NCI-H774 (cell line): ENCODE data around the gene PRDX5.

Source experiments
- DNase-seq: peaks from one replicate; lab custom pipeline; 2025; lab: John Stamatoyannopoulos, UW

PRDX5 gene

DNA sequence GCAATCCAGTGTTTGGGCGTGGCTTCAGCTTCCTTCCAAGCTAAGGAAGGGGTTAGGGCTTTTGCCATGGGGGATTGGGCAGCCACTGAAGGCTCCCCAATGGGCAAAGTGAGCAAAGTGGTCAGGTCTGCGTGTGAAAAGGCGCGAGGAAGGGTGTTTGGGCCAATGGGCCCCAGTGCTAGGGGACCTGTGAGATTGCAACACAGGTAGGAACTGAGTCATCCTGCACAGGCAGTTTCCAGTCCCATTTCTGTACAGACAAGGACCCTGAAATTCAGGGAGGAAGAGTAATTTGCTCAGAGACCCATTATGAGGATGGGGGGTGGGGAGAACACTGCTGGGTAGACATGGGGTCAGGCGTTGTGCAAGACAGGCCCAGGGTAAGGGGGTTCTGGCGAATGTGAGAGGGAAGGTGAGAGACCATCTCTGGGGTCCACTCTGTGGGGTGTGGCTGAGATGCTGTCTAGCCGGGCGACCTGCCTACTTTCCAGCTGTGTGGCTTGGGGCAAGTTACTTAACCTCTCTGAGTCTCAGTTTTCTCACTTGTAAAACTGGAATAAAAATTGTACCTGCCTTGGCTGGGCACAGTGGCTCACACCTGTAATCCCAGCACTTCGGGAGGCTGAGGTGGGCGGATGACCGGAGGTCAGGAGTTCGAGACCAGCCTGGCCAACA lies 29.4 kb downstream of the PRDX5 start:
- DNase-seq = no peak

DNA sequence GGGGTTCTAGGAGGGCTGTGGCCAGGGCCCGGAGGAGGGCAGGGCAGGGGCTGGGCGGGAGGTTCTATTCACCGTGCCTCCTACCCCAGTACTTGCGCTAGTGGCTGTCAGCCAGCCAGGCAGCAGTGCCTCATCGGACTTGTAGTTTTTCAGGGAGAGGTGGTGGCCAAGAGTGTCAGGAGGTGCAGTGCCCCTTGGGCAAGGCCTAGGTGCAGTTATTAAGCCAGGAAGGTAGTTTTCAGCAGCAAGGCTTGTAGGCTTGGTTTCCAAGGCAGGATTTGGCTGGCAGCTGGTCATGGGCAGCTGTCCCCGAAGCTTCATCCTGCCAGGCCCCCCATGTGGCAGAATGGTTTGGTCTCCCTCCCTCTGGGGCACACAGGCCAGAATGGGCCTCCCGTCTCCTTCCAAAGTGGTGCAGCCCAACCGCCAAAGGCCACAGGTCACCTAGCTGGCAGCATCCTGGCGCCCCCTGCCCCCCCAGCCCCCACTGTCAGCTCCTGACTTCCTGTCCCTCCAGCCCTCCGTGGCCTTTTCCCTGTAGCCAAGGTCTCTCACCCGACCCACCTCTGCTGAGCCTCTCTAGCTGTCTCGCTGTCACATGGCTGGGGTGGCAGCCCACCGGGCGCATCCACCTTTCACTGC lies 30.6 kb downstream of the PRDX5 start:
- no peak for DNase-seq

DNA sequence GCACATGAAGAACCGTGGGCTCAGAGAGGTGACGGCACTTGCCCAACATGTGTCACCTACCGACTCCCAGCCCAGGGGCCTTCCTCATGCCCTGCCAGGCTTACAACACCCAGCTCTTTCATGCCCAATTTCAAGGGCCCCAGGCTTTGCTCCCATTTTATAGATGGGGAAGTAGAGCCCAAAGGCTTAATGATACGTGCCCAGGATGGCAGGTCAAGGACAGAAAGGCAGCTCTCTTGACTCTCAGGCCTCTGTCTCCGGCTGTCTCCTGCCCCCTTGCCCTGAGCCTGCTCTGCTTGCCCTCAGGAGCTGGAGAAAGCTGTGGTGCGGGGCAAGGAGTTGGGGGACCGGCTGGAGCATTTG lies 31.1 kb downstream of the PRDX5 start:
- no peak for DNase-seq

DNA sequence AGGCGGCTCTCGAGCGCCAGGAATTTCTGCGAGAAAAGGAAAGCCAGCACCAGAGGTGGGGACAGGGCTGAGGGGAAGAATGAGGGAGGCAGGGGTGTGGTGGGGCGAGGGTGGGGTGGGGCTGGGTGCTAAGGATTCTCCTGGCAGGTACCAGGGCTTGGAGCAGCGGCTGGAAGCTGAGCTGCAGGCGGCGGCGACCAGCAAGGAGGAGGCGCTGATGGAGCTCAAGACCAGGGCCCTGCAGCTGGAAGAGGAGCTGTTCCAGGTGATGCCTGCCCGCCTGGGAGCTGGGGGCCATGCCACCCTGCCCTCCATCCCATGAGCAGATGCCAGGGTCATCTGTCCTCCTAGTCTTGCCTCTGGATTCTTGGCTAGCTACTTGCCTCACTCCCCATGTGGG lies 31.5 kb downstream of the PRDX5 start:
- no peak for DNase-seq

DNA sequence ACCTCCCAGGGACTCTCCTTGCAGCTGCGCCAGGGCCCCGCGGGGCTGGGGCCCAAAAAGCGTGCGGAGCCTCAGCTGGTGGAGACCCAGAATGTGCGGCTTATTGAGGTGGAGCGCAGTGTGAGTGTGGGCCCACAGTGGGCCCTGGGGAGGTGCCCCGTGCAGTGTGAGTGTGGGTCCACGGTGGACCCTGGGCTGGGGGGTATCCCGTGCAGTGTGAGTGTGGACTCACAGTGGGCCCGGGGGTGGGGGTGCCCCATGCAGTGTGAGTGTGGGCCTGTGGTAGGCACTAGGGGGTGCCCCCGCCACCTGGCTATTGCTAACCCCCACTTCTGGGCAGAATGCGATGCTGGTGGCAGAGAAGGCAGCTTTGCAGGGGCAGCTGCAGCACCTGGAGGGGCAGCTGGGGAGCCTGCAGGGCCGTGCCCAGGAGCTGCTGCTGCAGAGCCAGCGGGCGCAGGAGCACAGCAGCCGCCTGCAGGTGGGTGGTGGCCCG lies 33.3 kb downstream of the PRDX5 start:
- no peak for DNase-seq

DNA sequence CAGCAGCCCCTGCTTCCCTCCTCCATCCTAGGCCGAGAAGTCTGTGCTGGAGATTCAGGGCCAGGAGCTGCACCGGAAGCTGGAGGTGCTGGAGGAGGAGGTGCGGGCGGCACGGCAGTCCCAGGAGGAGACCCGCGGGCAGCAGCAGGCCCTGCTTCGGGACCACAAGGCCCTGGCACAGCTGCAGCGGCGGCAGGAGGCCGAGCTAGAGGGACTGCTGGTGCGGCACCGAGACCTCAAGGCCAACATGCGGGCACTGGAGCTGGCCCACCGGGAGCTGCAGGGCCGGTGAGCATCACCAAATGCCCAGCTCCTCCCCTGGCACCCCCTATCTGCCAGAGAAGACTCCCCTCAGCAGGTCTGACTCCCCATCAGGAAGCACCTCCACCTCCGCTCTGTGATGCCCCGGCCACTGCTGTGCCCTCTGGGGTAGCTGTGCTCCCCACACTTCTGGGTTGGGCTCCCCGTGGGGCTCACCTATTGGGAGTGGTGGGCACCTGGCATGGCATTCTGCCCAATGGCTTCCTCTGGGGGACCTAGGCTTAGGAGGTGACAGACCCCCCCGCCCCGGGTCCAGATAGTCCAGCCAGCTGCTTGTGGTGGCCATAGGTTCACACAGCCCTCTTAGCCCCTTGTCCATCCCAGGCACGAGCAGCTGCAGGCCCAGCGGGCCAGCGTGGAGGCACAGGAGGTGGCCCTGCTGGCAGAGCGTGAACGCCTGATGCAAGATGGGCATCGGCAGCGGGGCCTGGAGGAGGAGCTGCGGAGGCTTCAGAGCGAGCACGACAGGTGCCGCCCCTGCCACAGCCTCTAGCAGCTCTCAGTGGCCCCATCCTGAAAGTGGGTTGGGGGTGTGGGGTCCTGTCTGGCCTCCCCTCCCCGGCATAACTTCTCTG lies 34.4 kb downstream of the PRDX5 start:
- peak; percentile 32 for DNase-seq

DNA sequence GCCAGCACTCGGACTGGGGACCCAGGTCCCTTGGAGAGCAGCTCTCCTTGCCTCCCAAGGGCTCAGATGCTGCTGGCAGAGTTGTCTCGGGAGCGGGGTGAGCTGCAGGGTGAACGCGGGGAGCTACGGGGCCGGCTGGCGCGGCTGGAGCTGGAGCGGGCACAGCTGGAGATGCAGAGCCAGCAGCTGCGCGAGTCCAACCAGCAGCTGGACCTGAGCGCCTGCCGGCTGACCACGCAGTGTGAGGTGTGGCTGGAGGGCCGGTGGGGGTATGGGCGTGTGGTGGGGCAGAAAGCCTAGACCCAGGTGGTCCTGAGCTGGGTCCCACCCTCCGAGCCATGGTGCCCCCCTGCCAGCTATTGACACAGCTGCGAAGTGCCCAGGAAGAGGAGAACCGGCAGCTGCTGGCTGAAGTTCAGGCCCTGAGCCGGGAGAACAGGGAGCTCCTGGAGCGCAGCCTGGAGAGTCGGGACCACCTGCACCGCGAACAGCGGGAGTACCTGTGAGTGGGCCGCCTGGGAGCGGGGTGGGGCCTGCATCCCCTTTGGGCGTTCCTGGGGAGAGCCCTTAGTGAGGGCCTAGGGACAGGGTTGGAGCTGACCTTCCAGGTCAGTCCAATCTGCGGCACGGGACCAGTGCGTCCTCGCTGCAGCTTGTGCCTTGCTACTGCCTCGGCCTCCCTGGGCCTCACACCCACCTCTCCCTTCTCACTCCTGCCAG lies 35.2 kb downstream of the PRDX5 start:
- DNase-seq = peak; percentile 66

DNA sequence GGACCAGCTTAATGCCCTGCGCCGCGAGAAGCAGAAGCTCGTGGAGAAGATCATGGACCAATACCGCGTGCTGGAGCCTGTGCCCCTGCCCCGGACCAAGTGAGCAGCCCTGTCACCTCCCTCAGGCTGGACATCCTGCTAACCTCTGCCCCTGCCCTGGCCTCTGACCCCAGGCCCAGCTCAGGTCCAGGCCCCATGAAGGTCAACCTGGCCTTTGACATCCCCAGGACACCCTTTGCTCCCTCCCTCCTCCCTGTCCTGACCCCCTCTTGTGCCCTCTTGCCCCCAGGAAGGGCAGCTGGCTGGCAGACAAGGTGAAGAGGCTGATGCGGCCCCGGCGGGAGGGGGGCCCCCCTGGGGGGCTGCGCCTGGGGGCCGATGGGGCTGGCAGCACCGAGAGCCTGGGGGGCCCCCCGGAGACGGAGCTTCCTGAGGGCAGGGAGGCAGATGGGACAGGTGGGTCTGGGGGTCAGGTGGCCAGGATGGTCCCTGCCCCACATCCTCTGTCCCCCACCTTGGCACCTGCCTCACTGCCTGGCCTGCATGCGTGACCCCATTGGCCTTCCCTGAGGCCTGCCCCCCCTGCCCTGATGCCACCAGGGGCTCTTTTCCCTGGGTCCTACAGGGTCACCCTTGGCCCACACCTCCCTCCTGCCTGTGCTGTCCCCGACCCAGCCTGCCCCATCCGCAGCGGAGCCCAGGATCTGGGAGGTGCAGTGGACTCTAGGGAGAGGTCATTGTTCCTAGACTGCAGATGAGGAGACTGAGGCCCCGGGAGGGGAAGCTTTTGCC lies 36.0 kb downstream of the PRDX5 start:
- no peak for DNase-seq

DNA sequence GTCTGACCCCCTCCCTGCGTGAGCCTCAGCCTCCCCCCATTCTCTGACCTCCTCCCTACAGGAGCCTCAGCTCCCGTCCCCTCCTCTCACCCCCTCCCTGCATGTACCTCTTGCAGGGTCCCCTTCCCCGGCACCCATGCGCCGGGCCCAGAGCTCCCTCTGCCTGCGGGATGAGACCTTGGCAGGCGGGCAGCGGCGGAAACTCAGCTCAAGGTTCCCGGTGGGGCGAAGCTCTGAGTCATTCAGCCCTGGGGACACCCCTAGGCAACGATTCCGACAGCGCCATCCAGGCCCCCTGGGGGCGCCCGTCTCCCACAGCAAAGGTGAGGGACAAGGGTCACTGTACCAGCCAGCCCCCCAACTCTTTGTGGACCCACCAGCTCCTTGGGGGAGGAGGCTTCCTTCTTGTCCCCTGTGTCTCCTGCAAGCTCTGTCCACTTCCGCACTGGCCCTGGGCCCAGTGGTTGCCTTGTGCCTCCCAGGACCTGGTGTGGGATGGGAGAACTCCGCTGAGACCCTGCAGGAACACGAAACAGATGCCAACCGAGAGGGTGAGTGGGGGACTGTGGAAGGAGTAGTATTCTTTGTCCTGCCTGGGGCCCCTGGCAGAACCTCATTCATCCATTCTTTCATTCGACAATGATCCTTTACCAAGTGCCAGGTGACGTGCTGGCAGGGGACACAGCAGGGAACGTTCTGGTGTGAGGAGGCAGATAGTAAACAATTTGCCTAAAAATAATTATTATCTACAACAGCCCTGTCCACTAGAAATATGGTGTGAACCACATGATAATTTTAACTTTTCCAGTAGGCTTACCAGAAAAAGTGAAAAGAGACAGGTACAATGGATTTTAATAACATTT lies 37.4 kb downstream of the PRDX5 start:
- peak; percentile 72 for DNase-seq

DNA sequence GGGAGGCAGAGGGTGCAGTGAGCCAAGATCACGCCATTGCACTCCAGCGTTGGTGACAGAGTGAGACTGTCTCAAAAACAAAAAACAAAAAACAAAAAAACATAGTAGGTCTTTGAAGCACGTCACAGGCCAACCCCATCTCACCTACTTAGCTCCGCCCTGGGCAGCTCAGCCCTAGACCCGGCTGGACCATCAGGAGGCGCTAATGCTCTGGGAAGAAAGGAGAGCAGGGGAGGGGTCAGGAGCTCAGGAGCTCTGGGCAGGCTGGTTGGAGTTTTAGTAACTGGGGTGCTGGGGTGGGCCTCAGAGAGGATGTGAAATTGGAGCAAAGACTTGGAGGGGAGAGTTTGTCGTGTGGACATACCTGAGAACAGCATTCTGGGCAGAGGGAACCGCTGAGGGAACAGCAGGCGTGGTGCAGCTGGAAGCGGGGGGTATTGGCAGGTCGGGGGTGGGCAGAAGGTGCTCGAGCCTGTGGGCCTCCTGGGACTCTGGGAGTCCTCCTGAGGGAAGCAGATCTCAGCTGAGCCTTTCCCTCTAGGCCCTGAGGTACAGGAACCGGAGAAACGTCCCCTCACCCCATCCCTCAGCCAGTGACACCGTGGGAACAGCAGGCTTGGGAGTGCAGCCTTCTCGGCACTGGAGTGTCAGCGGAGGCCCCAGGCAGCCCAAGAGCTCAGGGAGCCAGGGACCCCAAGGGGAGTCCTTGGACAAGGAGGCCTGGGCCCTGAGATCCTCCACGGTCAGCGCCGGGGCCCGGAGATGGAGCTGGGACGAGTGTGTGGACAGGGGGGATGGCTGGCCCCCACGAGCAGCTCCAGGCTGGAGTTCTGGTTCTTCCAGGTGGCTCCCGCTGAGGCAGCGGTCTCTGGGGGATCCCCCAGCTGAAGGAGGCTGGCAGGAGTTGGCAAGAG lies 38.8 kb downstream of the PRDX5 start:
- DNase-seq = peak; percentile 26

DNA sequence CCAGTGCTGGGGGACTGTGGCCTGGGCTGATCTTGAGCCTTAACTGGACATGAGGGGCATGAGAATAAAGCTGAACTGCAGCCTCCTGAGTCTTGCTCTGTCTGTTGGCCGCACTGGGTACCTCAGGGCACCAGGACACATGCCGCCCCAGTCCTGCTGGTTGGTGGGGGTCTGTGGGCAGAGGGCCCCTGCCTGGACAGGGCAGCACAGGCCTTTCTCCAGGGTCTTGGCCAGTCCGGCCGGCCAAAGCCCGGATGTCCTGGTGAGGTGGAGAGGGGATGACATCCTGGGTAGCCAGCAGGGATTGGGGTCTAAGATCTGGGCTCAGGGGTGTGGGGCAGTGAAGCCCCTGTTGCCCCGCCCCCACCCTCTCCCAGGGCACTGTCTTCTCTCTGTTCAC lies 39.5 kb downstream of the PRDX5 start:
- no peak for DNase-seq

DNA sequence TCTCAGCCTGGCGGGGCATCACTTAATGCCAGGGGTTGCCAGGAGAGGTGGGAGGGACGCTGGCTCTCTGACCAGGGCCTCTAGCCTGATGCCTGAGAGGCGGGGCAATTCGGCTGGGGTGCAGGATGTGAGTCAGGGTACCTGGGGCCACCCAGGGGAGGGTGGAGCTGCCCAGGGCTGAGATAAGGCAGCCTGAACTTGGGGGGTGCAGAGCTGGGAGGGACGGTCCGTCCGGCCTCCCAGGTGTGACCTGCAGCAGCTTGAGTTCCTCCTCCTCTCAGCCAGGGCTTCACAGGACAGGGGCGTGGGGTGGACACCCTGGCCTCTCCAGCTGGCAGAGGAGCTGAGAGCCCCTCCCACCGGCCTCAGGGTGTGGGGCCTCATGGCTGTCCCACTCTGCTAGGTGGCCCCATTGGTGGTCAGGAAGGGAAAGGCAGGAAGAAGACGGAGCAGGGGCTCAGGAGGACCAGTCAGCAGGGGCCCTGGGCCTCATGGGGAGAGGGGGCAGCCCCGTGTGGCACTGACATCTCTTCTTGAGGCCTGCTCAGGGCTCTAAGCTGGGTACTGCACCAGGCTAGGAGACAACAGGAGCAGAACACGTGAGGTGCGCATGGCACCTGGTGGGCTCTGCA lies 40.1 kb downstream of the PRDX5 start:
- no peak for DNase-seq

DNA sequence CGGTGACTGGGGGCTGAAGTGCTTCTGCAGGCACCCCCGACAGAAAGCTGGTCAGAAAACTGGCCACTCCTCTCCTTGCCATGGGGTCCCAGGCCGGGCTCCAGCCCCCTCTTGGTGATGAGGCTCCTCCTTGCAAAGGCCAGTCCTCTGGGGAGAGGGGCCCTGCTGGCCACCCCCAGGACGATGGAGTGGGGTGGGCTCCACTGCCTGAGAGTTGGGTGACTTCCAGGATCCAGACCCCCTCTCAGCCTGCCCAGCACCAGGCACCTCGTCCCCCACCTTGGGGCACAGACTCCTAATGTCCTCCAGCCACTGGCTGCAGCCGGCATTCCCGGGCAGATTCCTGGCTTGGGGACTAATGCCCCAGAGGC lies 40.6 kb downstream of the PRDX5 start:
- no peak for DNase-seq

DNA sequence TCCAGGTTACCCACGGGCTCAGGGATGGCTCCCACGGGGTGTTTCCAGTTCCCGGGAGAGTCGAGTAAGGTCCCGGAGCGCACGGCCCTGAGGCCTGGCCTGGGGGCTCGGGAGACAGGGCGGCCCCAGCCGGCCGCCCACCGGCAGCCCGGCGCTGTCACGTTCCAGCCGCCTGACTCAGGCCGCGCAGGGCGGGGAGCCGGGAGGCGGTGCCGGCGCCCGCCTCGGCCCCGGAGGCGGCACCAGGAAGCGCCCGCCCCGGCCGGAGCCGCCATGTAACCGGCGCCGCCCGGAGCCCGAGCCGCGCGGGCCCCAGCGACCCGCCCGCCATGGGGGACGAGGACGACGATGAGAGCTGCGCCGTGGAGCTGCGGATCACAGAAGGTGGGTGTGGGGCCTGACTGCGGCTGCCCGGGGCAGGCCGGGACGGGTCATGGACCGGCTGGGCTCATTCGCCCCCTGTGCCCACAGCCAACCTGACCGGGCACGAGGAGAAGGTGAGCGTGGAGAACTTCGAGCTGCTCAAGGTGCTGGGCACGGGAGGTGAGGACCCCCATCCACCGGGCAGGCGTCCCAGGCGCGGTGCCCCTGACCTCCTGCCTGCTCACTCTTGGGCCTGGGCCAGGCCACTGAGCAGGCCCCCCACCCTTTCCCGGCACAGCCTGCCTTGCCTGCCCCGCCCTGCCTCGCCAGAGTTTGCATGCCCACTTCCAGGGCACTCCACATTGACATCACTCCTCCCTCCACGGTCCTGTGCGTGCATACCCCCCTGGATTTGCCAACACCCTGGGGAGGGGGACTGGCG lies 41.2 kb downstream of the PRDX5 start, which contains the start of gene RPS6KA4:
TSS of gene RPS6KA4 (plus strand) at position 256 of the 805 bp plus-strand sequence. CDS start at position 330, 74 bp downstream.
- peak; percentile 58 for DNase-seq

DNA sequence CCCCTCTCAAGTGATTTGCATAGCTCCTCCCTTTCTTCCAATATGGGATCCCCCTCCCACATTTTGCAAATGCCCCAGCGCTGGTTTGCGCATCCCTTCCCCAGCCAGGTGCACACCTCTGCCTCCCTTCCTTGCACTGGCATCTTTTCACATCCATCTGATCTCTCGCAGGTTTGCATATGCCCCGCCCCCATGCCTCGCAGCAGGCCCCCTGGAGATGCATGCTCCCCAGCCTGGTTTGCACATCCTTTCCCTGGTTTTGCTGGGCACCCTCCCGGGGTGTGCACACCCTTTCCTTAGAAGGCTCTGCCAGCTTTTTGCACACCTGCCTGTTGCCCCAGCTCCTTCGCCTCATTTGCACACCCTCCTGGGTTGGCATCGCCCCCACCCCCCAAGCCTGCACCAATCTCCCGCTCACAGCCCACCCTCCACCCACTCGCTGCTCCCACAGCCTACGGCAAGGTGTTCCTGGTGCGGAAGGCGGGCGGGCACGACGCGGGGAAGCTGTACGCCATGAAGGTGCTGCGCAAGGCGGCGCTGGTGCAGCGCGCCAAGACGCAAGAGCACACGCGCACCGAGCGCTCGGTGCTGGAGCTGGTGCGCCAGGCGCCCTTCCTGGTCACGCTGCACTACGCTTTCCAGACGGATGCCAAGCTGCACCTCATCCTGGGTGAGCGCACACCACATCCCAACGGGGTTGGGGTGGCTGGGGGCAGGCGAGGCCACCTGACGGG lies 42.0 kb downstream of the PRDX5 start:
- no peak for DNase-seq

DNA sequence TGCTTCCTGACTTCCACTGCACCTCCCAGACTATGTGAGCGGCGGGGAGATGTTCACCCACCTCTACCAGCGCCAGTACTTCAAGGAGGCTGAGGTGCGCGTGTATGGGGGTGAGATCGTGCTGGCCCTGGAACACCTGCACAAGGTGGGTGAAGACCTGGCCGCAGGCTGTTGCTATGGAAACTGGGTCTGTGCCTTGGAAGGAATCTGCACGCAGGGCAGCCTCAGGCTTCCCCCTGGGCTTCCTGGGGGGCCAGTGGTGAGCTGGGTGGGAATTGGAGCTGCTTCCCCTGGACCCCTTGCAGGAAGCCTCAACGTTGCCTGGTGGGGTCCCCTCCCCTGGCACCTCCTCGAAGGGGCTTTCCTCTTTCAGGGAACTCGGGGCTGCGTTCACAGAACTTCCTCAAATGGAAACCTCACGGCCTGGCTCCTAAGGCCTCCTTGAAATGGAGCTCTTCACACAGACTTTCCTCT lies 42.6 kb downstream of the PRDX5 start:
- no peak for DNase-seq

DNA sequence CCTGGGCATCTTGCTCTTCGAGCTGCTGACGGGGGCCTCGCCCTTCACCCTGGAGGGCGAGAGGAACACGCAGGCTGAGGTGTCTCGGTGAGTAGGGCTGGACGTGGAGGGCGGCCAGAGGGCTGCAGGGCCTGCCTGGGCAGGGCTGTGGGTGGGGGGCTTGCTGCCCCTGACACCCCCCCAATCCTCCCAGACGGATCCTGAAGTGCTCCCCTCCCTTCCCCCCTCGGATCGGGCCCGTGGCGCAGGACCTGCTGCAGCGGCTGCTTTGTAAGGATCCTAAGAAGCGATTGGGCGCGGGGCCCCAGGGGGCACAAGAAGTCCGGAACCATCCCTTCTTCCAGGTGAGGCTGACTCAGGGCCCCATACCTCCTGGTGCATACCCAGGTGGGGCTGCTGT lies 43.7 kb downstream of the PRDX5 start:
- no peak for DNase-seq
